Retinal pigment epithelial cell (primary cell): ENCODE measurements around the gene CEP57.

Experiments used
- DNase-seq: peaks from one replicate; pipeline ENCODE4 v3.0.0-alpha.2; 2010; ENCODE audit warnings: low read depth
- H3K4me3 ChIP-seq: 2 replicates; pipeline ENCODE4 v1.5.1; 2011; ENCODE audit warnings: mild to moderate bottlenecking, low read length, control low read depth, moderate library complexity
- CTCF ChIP-seq: conservative IDR thresholded peaks from 2 replicates; pipeline ENCODE4 v1.5.1; 2011; ENCODE audit warnings: low read depth, low read length, control low read depth, inconsistent platforms

Gene CEP57

GRCh38 chr11:95816037-95816436, 25.7 kb downstream of the CEP57 start:
- TF ChIP-seq CTCF = no peak
- DNase-seq = no peak
- no peak overlapping the region for H3K4me3 ChIP-seq

GRCh38 chr11:95821640-95822039, 31.3 kb downstream of the CEP57 start:
- DNase-seq = no peak
- H3K4me3 ChIP-seq = no peak overlapping the region
- TF ChIP-seq CTCF = no peak

GRCh38 chr11:95827696-95828095, 37.4 kb downstream of the CEP57 start:
- no peak for TF ChIP-seq CTCF
- DNase-seq = no peak
- H3K4me3 ChIP-seq = no peak overlapping the region

GRCh38 chr11:95829580-95830259, 39.4 kb downstream of the CEP57 start:
- no peak for DNase-seq
- no peak overlapping the region for H3K4me3 ChIP-seq
- TF ChIP-seq CTCF = no peak

GRCh38 chr11:95831198-95831883, 41.0 kb downstream of the CEP57 start:
- no peak overlapping the region for H3K4me3 ChIP-seq
- DNase-seq = peak; percentile 90
- no peak for TF ChIP-seq CTCF

GRCh38 chr11:95832763-95833162, 42.5 kb downstream of the CEP57 start:
- TF ChIP-seq CTCF = no peak
- DNase-seq = no peak
- no peak overlapping the region for H3K4me3 ChIP-seq

- no peak for TF ChIP-seq CTCF
- H3K4me3 ChIP-seq = no peak overlapping the region
- no peak for DNase-seq
Measured at GRCh38 chr11:95833378-95833777, 43.1 kb downstream of the CEP57 start.
